Body of pancreas (tissue), 4 donors: ENCODE measurements around the gene TMEM190. TPM values are rescaled to one million over a fixed set of nuclear protein-coding genes. Genes with fewer than 3 reads are reported as not detected.

Source experiments
- ATAC-seq: fragments of 150-250 bp; one replicate; pipeline ENCODE4 v1.9.1; 2016
- DNase-seq, 4 donors: peaks; one replicate each; pipeline ENCODE4 v3.0.0-alpha.2; 2019
- H3K27ac ChIP-seq, 4 donors: fragments of 200-600 bp; sonication (generic); 1 replicate in 3 of 4; 2 replicates in 1 of 4; pipeline versions ENCODE4 v1.5.1 to v1.6.1; 2016 to 2019; ENCODE audit warnings: mild to moderate bottlenecking in 1 of 4, mixed read lengths in 1 of 4, moderate library complexity in 1 of 4
- H3K27me3 ChIP-seq, 2 donors: fragments of 200-600 bp; sonication (generic); one replicate each; pipeline ENCODE4 v1.6.0; 2016; ENCODE audit warnings: mild to moderate bottlenecking in 1 of 2
- H3K36me3 ChIP-seq, 2 donors: fragments of 200-600 bp; sonication (generic); replicated peaks in 1 of 2; 2 replicates each; pipeline ENCODE4 v1.5.1; 2016; ENCODE audit warnings: low read depth in 2 of 2; ENCODE audit not compliant: insufficient read depth in 1 of 2
- H3K4me1 ChIP-seq: fragments of 200-600 bp; sonication (generic); one replicate; pipeline ENCODE4 v1.6.0; 2016
- H3K4me3 ChIP-seq, 2 donors: fragments of 200-600 bp; sonication (generic); 1 replicate in 1 of 2; 2 replicates in 1 of 2; pipeline ENCODE4 v1.5.1; 2016 to 2019
- H3K9me3 ChIP-seq, 3 donors: fragments of 200-600 bp; sonication (generic); 1 replicate in 2 of 3; 2 replicates in 1 of 3; pipeline ENCODE4 v1.5.1; 2016
- POLR2A ChIP-seq, 3 donors: fragments of 450-650 bp; IDR thresholded peaks; one replicate each; pipeline ENCODE4 v1.6.1; 2016; ENCODE audit warnings: antibody characterized with exemption in 3 of 3, mild to moderate bottlenecking in 2 of 3
- WGBS, 2 donors: methylation state at CpG; one replicate each; pipeline ENCODE4 v1.1.5; 2017; 5-methylcytosine and 5-hydroxymethylcytosine counted together
- intact Hi-C: fragments of 100-400 bp; cut with DNase I; formaldehyde crosslinking; loops from one replicate; pipeline ENCODE4 v1.15.1; 2023
- total RNA-seq, 2 donors: library from RNA; depleted of rRNA; stranded (reverse); fragments of >200 nt; gene quantifications; one replicate each; pipeline ENCODE4 v1.1.0, GENCODE V29; 2016
- TF ChIP-seq, protein P1 (sequence below), 7 experiments: fragments of 450-650 bp in 4 of 7; fragments of 200-600 bp in 3 of 7; sonication (generic) in 3 of 7; IDR thresholded peaks; one replicate each; pipeline ENCODE4 v1.5.1; 2016 to 2019; ENCODE audit warnings: antibody characterized with exemption in 7 of 7

TMEM190 gene
- total RNA-seq, 2 donors from 2014 or later: not detected

DNA sequence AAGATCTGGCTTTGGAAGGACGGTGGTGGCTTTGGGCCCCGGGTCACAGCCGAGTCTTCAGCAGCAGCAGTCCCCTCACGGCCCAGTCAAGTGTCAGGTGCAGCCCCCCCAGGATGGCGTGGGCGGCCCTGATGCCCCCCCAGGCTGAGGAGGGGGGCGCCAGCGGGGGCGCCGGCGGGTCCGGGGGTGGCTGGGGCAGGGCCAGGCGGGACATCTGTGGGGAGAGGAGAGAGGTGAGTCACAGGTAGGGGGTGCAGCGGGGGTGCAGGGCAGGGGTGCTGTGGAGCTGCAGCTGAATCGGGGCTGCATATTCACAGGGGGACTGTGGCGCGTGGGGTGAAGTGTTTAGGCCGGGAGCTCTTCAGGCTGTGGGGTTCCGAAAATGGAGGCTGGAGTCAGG is 10.7 kb upstream of the TMEM190 start:
- no peak for ATAC-seq

DNA sequence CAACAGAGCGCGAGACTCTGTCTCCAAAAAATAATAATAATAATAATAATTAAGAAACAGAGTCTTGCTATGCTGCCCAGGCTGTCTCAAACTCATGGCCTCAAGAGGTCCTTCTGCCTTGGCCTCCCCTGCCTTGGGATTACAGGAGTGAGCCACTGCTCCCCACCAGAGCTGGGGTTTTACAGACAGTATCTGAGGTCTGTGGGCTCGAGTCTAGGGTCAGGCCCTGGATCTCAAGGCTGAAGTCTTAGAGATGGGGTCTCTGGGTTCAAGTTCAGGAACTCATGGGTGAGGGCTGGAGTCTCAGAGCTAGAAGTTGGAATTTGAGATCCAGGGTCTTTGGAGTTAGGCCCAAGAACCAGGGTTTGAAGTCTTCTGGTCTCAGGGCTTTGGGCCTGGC is 9.8 kb upstream of the TMEM190 start:
- Histone ChIP-seq H3K9me3 (no peaks in the 10 kb centered on the region), H3K4me1 (peaks cover 15% of the 10 kb centered on the region), H3K27ac (no peak overlapping the region), H3K27me3 (peaks cover 0 to 16% of the 10 kb centered on the region in 2 donors), H3K4me3 (no peak overlapping the region), H3K36me3 (no peaks in the 10 kb centered on the region)
- WGBS, 2 donors: 89 to 91% methylated on average over 3 of the region's 3 CpGs
- TF ChIP-seq, protein P1, sequence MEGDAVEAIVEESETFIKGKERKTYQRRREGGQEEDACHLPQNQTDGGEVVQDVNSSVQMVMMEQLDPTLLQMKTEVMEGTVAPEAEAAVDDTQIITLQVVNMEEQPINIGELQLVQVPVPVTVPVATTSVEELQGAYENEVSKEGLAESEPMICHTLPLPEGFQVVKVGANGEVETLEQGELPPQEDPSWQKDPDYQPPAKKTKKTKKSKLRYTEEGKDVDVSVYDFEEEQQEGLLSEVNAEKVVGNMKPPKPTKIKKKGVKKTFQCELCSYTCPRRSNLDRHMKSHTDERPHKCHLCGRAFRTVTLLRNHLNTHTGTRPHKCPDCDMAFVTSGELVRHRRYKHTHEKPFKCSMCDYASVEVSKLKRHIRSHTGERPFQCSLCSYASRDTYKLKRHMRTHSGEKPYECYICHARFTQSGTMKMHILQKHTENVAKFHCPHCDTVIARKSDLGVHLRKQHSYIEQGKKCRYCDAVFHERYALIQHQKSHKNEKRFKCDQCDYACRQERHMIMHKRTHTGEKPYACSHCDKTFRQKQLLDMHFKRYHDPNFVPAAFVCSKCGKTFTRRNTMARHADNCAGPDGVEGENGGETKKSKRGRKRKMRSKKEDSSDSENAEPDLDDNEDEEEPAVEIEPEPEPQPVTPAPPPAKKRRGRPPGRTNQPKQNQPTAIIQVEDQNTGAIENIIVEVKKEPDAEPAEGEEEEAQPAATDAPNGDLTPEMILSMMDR (IDR thresholded peaks at IDR 0.05): no peak
- no peak for TF ChIP-seq POLR2A (IDR thresholded peaks at IDR 0.05)
- DNase-seq (no peak), ATAC-seq (no peak)
- intact Hi-C loops: no loop called here

More for the DNA sequence above, 10.7 kb upstream of the TMEM190 start:
- no peak for DNase-seq
- WGBS, 2 donors: 90 to 93% methylated on average over 8 to 9 of the region's 19 CpGs
- Histone ChIP-seq H3K9me3 (no peaks in the 10 kb centered on the region), H3K27me3 (peaks cover 0 to 16% of the 10 kb centered on the region in 2 donors), H3K4me3 (no peak overlapping the region), H3K4me1 (peaks cover 15% of the 10 kb centered on the region), H3K36me3 (no peaks in the 10 kb centered on the region), H3K27ac (no peak overlapping the region)
- intact Hi-C loops: no loop called here
- TF ChIP-seq, protein P1 (IDR thresholded peaks at IDR 0.05): no peak
- TF ChIP-seq POLR2A (IDR thresholded peaks at IDR 0.05): no peak

DNA sequence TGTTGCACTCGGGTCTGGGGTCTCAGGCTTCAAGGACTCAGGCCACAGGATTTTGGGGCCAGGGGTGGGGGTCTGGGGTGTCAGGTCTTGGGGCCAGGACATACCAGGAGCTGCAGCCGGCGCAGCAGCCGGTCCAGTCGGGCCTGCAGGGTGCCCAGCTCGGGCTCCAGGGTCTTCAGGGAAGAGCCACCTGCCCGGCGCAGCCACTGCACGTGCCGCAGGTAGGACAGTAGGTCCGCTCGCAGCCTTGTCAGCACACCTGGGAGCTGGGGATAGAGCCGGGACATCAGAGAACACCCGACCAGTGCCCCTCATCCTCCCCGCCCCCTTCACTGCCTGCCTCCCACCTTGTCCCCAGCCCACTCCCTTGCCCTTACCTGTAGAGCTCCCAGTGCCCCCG is 8.5 kb upstream of the TMEM190 start:
- Histone ChIP-seq H3K27ac (no peak overlapping the region), H3K4me1 (peaks cover 15% of the 10 kb centered on the region), H3K36me3 (no peaks in the 10 kb centered on the region), H3K9me3 (no peaks in the 10 kb centered on the region), H3K4me3 (no peak overlapping the region), H3K27me3 (peaks cover 0 to 26% of the 10 kb centered on the region in 2 donors)
- intact Hi-C loops: no loop called here
- TF ChIP-seq, protein P1 (IDR thresholded peaks at IDR 0.05): no peak
- TF ChIP-seq POLR2A (IDR thresholded peaks at IDR 0.05): no peak
- DNase-seq (no peak), ATAC-seq (no peak)
- WGBS, 2 donors: 65 to 69% methylated on average over 6 to 14 of the region's 16 CpGs

DNA sequence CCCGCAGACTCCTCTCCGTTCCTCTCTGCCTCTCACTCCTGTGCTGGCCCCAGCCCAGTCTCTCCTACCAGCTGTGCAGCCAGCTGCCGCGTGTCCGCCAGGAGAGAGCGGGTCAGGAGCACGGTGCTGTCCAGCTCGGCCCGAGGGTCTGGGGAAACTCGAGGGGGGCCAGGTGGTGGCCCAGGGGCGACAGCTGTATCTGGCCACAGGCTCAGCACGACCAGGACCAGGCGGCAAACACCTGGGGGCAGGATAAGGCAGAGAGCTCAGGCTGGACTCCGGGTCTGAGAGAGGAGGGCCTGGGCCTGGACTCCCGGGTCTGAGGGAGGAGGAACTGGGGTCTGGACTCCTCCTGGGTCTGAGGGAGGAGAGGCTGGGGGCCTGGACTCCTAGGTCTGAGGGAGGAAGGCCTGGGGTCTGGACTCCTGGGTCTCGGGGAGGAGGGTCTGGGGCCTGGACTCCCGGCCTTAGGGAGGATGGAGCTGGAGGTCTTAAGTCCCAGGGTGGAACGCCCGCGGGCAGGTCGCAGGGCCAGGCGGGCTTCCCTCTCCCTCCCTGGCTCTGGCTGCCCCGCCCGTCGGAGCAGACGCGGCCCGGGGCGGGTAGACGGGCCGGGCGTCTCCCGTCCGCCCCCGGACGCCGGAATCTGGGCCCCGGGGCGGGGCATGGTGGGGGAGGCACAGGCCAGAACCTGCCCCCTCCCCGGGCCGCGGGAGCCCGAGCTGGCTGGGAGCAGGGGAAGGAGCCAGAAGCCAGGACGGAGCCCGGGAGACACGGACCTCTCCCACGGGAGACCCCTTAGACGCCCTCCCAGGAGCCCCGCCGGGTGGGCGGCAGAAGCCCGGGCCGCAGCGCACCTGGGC is 7.7 kb upstream of the TMEM190 start:
- Histone ChIP-seq H3K9me3 (no peaks in the 10 kb centered on the region), H3K27me3 (peaks cover 0 to 32% of the 10 kb centered on the region in 2 donors), H3K4me3 (no peak overlapping the region), H3K4me1 (peaks cover 21% of the 10 kb centered on the region), H3K36me3 (no peaks in the 10 kb centered on the region), H3K27ac (no peak overlapping the region)
- DNase-seq: no peak
- intact Hi-C loops: no loop called here
- ATAC-seq: no peak
- TF ChIP-seq, protein P1 (IDR thresholded peaks at IDR 0.05): no peak
- no peak for TF ChIP-seq POLR2A (IDR thresholded peaks at IDR 0.05)
- 8 to 25% methylated on average over 8 to 53 of the region's 54 CpGs for whole genome bisulfite sequencing, 2 donors
